Colon (tissue), 2 donors: ENCODE data around the gene LY6G5C.

ENCODE experiments used
- FAIRE-seq: peaks from 2 replicates; lab custom pipeline; 2012; peaks lifted over from hg19 to GRCh38; lab: Jason Lieb, UNC
- donor health status: control.
- donor health status: control.

Gene LY6G5C

DNA sequence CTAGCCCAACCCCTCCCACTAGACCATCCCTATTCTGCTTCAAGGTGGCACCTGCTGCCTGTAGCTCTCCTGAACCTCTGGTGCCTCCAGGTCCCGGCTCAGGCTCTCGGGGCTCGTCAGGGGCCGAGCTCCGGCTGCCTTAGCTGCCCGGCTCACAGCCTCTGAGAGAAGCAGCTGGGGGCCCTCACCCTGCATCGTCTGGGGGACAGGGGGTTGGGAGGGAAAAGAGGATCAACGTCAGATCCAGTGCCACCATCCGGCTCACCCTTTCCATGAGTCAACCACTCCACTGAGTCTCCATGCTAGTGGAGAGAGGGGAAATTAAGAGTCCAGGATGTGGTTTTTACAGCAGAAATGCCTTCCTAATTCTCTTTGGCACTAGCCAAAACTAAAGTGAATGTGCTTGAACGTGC lies 41.4 kb downstream of the LY6G5C start:
- no peak for FAIRE-seq

- FAIRE-seq: no peak
Observed at GRCh38 chr6:31639043-31639442, 41.8 kb downstream of the LY6G5C start.

- no peak for FAIRE-seq
Observed at GRCh38 chr6:31636698-31637596, 43.9 kb downstream of the LY6G5C start.

GRCh38 chr6:31634969-31635575 lies 45.8 kb downstream of the LY6G5C start:
- FAIRE-seq: no peak

- no peak for FAIRE-seq
Observed at GRCh38 chr6:31634131-31634530, 46.7 kb downstream of the LY6G5C start.

DNA sequence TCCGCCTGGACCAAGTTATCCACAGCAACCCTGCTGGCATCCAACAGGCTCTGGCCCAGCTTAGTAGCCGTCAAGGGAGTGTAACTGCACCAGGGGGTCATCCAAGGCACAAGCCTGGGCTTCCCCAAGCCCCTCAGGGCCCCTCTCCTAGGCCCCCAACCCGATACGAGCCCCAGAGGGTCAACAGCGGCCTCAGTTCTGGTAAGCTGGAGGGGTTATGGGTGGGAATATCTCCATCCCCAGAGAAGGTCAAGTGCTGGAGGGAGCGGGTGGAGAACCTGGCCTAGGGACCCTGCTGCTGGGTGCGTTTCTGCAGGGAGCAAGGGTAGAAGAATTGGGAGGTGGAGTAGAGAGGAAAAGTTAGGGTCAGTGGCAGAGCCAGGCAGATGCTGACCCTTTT lies 47.4 kb downstream of the LY6G5C start:
- no peak for FAIRE-seq

- FAIRE-seq: no peak
Observed at GRCh38 chr6:31632279-31632946, 48.5 kb downstream of the LY6G5C start.

GRCh38 chr6:31631681-31632278 lies 49.1 kb downstream of the LY6G5C start:
- FAIRE-seq: no peak

- FAIRE-seq: no peak
Observed at GRCh38 chr6:31631209-31631608, 49.7 kb downstream of the LY6G5C start.

DNA sequence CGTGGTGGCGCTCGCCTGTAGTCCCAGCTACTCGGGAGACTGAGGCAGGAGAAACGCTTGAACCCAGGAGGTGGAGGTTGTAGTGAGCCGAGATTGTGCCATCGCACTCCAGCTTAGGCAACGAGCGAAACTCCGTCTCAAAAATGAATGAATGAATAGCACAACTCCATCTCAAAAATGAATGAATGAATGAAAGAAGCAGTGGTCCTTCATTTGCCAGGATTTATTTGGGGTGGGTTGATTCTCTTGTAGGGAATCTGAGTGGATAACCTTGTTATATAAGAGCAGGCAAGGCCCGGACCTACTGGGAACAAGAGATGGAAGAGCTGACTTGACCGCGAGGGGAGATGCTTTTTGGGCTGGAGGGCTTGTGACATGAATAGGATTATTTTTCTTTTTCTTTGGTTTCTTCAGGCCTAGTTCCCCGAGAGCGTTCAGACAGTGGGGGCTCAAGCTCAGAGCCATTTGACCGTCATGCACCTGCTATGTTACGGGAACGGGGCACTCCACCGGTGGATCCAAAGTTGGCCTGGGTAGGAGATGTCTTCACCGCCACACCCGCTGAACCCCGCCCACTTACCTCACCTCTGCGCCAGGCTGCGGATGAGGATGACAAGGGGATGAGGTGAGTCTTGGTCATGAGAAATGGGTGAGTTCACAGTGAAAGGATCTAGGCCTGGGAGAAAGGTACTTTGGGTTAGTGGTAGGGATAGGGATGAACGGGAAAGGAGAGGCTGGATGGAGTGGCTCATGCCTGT lies 50.5 kb downstream of the LY6G5C start:
- FAIRE-seq: no peak

DNA sequence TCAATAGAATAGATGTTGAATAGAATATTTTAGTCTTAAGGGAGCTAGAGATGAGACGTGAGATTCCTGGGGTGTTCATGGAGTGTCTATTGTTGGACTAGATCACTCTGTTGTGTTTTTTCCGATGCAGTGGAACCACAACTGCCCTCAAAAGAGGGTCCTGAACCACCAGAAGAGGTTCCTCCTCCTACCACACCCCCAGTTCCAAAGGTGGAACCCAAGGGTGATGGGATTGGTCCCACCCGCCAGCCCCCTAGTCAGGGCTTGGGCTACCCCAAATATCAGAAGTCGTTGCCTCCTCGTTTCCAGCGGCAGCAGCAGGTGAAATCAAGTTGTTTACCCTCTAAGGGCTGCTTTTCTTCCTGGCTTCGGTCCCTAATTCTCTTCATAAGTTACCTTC lies 51.9 kb downstream of the LY6G5C start:
- FAIRE-seq: no peak

GRCh38 chr6:31627690-31628287 lies 53.1 kb downstream of the LY6G5C start:
- no peak for FAIRE-seq

- no peak for FAIRE-seq
Observed at GRCh38 chr6:31626952-31627351, 53.9 kb downstream of the LY6G5C start.
